GM19193 (cell line): ENCODE measurements around the gene DHCR7.

Experiments used
- POLR2A ChIP-seq: IDR thresholded peaks from 4 replicates; pipeline ENCODE4 v1.6.1; 2011; ENCODE audit not compliant: insufficient read depth, insufficient read length; ENCODE audit errors: extremely low read depth

Gene DHCR7

GRCh38 chr11:71395774-71396173 is 52.4 kb downstream of the DHCR7 start:
- TF ChIP-seq POLR2A: no peak

- no peak for TF ChIP-seq POLR2A
Measured at GRCh38 chr11:71395263-71395560, 53.0 kb downstream of the DHCR7 start.

GRCh38 chr11:71393283-71393682 is 54.9 kb downstream of the DHCR7 start:
- no peak for TF ChIP-seq POLR2A

GRCh38 chr11:71391796-71392195 is 56.4 kb downstream of the DHCR7 start:
- TF ChIP-seq POLR2A: no peak

DNA sequence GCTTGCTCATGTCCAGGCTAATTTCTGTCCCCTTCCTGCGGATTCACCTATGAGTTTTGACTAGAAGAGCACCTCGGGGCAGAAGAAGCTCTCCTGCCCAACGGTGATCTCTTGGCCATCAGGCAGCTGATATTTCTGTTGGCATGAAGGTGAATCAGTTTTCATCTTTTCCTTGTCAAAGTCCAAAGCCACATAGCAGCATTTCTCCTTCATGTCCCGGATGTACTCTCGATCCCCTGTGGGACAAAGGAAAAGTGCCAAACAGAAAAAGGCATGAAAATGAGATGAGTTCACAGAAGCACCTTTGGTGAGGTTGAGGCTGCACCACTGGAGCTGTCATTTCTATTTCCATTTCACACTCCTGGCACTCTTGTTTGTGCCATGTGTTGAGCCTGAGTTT is 56.8 kb downstream of the DHCR7 start:
- TF ChIP-seq POLR2A: no peak

- TF ChIP-seq POLR2A: no peak
Measured at GRCh38 chr11:71388637-71389235, 59.5 kb downstream of the DHCR7 start.

DNA sequence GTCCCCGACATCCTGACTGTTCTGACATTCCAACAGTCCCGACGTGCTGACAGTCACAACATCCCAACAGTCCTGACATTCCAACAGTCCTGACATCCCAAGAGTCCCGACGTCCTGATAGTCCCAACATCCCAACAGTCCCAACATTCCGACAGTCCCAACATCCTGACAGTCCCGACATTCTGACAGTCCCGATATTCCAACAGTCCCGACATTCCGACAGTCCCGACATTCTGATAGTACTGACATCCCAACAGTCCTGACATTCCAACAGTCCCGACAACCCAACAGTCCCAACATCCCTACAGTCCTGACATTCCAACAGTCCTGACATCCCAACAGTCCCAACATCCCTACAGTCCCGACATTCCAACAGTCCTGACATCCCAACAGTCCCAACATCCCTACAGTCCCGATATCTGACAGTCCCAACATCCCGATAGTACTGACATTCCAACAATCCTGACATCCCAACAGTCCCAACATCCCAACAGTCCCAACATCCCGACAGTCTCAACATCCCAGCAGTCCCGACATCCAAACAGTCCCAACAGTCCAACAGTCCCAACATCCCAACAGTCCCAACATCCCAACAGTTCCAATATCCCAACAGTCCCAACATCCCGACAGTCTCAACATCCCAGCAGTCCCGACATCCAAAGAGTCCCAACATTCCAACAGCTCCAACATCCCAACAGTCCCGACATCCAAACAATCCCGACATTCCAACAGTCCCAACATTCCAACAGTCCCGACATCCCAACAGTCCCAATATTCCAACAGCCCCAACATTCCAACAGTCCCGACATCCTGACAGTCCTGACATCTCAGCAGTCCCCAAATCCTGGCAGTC is 60.2 kb downstream of the DHCR7 start:
- no peak for TF ChIP-seq POLR2A

- no peak for TF ChIP-seq POLR2A
Measured at GRCh38 chr11:71387200-71387599, 61.0 kb downstream of the DHCR7 start.

DNA sequence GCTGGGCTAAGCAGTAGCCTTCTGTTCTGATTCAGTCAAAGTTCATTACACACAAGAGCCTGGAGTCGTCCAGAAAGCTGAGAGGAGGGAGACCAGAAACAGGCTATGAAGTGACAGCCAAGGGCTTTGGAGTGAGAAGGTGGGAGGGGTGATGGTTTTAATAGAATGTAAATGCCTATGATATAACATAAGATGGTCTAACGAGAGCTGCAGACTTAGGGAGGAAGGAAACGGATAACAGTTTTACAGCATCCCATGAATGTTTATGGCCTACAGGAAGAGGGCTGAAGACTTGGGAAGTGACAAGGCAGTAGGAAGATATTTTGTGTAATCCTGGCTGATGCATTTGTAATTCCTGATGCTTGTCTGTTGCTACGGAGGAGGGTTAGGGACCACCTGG is 62.0 kb downstream of the DHCR7 start:
- no peak for TF ChIP-seq POLR2A

- no peak for TF ChIP-seq POLR2A
Measured at GRCh38 chr11:71385091-71385490, 63.1 kb downstream of the DHCR7 start.

GRCh38 chr11:71384561-71384960 is 63.6 kb downstream of the DHCR7 start:
- TF ChIP-seq POLR2A: no peak
